OCI-LY3 (cell line): Measurements from ENCODE around the gene NPAT.
A peak's percentile ranks its signal among the peaks of the same experiment; 100 is the strongest.
"Not testable (repeated sequence)": the region's sequence is repeated elsewhere in the genome, so short reads cannot be mapped to it uniquely, and the experiment has no call there.

Source experiments
- H2AFZ ChIP-seq: fragments of 200-600, 300-600 bp; shearing (Covaris generic); 2 replicates; pipeline ENCODE4 v1.6.0; 2014; ENCODE audit warnings: antibody characterized with exemption, low read depth, low read length
- H3K27ac ChIP-seq: fragments of 200-600, 300-600 bp; sonication (generic); 2 replicates; pipeline ENCODE4 v1.5.1; 2014; ENCODE audit warnings: mild to moderate bottlenecking, low read length, moderate library complexity, mixed read lengths
- H3K27me3 ChIP-seq: fragments of 200-600, 300-600 bp; sonication (generic); 2 replicates; pipeline ENCODE4 v1.6.1; 2014; ENCODE audit warnings: low read depth, low read length, mixed read lengths
- H3K36me3 ChIP-seq: fragments of 200-600, 300-600 bp; sonication (generic); replicated peaks from 2 replicates; pipeline ENCODE3; 2014; ENCODE audit warnings: low read depth, low read length, mixed read lengths
- H3K4me1 ChIP-seq: fragments of 300-600, 200-600 bp; sonication (generic); 2 replicates; pipeline ENCODE4 v1.6.1; 2014; ENCODE audit warnings: low read length, mixed read lengths
- H3K4me2 ChIP-seq: fragments of 200-600, 300-600 bp; sonication (generic); 2 replicates; pipeline ENCODE4 v1.6.1; 2014; ENCODE audit warnings: low read length, mixed read lengths
- H3K4me3 ChIP-seq: fragments of 300-600, 200-600 bp; sonication (generic); 2 replicates; pipeline ENCODE4 v1.5.1; 2014; ENCODE audit warnings: antibody characterized with exemption, mild to moderate bottlenecking, low read length, moderate library complexity
- H3K79me2 ChIP-seq: fragments of 300-600, 200-600 bp; shearing (Covaris generic); 2 replicates; pipeline ENCODE4 v1.6.1; 2014; ENCODE audit warnings: mild to moderate bottlenecking, low read length, mixed read lengths
- H3K9ac ChIP-seq: fragments of 300-600, 200-600 bp; shearing (Covaris generic); 2 replicates; pipeline ENCODE4 v1.6.0; 2014; ENCODE audit warnings: mild to moderate bottlenecking, low read length, moderate library complexity
- H3K9me3 ChIP-seq: fragments of 200-600, 300-600 bp; shearing (Covaris generic); 2 replicates; pipeline ENCODE4 v1.6.1; 2014; ENCODE audit warnings: low read length, mixed read lengths; ENCODE audit not compliant: insufficient read depth
- H4K20me1 ChIP-seq: fragments of 200-600, 300-600 bp; sonication (generic); 2 replicates; pipeline ENCODE4 v1.6.1; 2016; ENCODE audit warnings: low read length, mixed read lengths; ENCODE audit not compliant: insufficient read depth
- CTCF ChIP-seq: fragments of 200-600, 300-600 bp; sonication (generic); IDR thresholded peaks from 2 replicates; pipeline ENCODE4 v1.5.1; 2014; ENCODE audit warnings: antibody characterized with exemption, low read length, low read depth
- EZH2phosphoT487 ChIP-seq: fragments of 200-600 bp; shearing (Covaris generic); IDR thresholded peaks from 2 replicates; pipeline ENCODE4 v1.6.1; 2018; ENCODE audit warnings: antibody characterized with exemption, mixed run types, low read depth

NPAT gene

GRCh38 chr11:108144615-108145014 is 77.8 kb downstream of the NPAT start:
- peaks cover 30% of the 10 kb centered on the region for H3K36me3 ChIP-seq
- H2AFZ ChIP-seq, result no peak overlapping the region
- TF ChIP-seq CTCF, result no peak
- no peak for TF ChIP-seq EZH2phosphoT487
- no peak overlapping the region for H3K4me2 ChIP-seq
- no peaks in the 10 kb centered on the region for H3K27me3 ChIP-seq
- no peak overlapping the region for H3K27ac ChIP-seq
- H3K4me3 ChIP-seq, result no peak overlapping the region
- H3K9ac ChIP-seq, result no peak overlapping the region
- H3K4me1 ChIP-seq, result no peaks in the 10 kb centered on the region
- no peaks in the 10 kb centered on the region for H3K9me3 ChIP-seq
- H4K20me1 ChIP-seq, result no peaks in the 10 kb centered on the region
- no peaks in the 10 kb centered on the region for H3K79me2 ChIP-seq

GRCh38 chr11:108142304-108142703 is 80.1 kb downstream of the NPAT start:
- TF ChIP-seq CTCF (no peak), EZH2phosphoT487 (no peak)

GRCh38 chr11:108137212-108137611 is 85.2 kb downstream of the NPAT start:
- Histone ChIP-seq H3K9me3 (no peaks in the 10 kb centered on the region), H3K9ac (no peak overlapping the region), H3K4me2 (no peak overlapping the region), H3K36me3 (peaks cover 12% of the 10 kb centered on the region), H2AFZ (no peak overlapping the region), H3K79me2 (no peaks in the 10 kb centered on the region), H3K27ac (no peak overlapping the region), H4K20me1 (no peaks in the 10 kb centered on the region), H3K4me1 (peaks cover 7% of the 10 kb centered on the region; the same call in 1 of the 2 replicates), H3K27me3 (no peaks in the 10 kb centered on the region), H3K4me3 (no peak overlapping the region)
- no peak for TF ChIP-seq EZH2phosphoT487
- no peak for TF ChIP-seq CTCF

More at GRCh38 chr11:108142304-108142703, 80.1 kb downstream of the NPAT start:
- Histone ChIP-seq H3K4me3 (no peak overlapping the region), H3K27me3 (no peaks in the 10 kb centered on the region), H3K9ac (no peak overlapping the region), H3K36me3 (peaks cover 21% of the 10 kb centered on the region), H4K20me1 (no peaks in the 10 kb centered on the region), H3K9me3 (no peaks in the 10 kb centered on the region), H3K4me2 (no peak overlapping the region), H3K79me2 (no peaks in the 10 kb centered on the region), H2AFZ (no peak overlapping the region), H3K4me1 (no peaks in the 10 kb centered on the region), H3K27ac (no peak overlapping the region)

GRCh38 chr11:108135845-108136544 is 86.4 kb downstream of the NPAT start:
- TF ChIP-seq CTCF (peak; percentile 44), EZH2phosphoT487 (no peak)

GRCh38 chr11:108132993-108133538 is 89.4 kb downstream of the NPAT start:
- H3K79me2 ChIP-seq, H3K36me3 ChIP-seq, H3K4me2 ChIP-seq, H3K27ac ChIP-seq, H3K4me1 ChIP-seq, H3K9me3 ChIP-seq, H4K20me1 ChIP-seq, H2AFZ ChIP-seq, H3K4me3 ChIP-seq, H3K27me3 ChIP-seq, H3K9ac ChIP-seq: not testable (repeated sequence)

More at GRCh38 chr11:108135845-108136544, 86.4 kb downstream of the NPAT start:
- Histone ChIP-seq H3K27ac (no peak overlapping the region), H3K4me1 (peaks cover 7% of the 10 kb centered on the region; the same call in 1 of the 2 replicates), H3K4me2 (no peak overlapping the region), H3K27me3 (no peaks in the 10 kb centered on the region), H2AFZ (no peak overlapping the region), H3K9ac (no peak overlapping the region), H3K4me3 (no peak overlapping the region), H3K9me3 (no peaks in the 10 kb centered on the region), H4K20me1 (no peaks in the 10 kb centered on the region), H3K36me3 (peaks cover 7% of the 10 kb centered on the region), H3K79me2 (no peaks in the 10 kb centered on the region)
